Thyroid gland (tissue), 4 donors: Measurements from ENCODE around the gene ATP6V0E2.

Experiments
- CTCF ChIP-seq, 6 experiments: fragments of 200-600 bp in 3 of 6; fragments of 450-650 bp in 3 of 6; sonication (generic) in 3 of 6; IDR thresholded peaks; one replicate each; pipeline ENCODE4 v1.5.1; 2016 to 2019; ENCODE audit warnings: antibody characterized with exemption in 6 of 6, mild to moderate bottlenecking in 2 of 6, inconsistent platforms in 1 of 6, moderate library complexity in 1 of 6
- POLR2A ChIP-seq, 2 donors: fragments of 450-650 bp; IDR thresholded peaks; one replicate each; pipeline ENCODE4 v1.6.1; 2017; ENCODE audit warnings: antibody characterized with exemption in 2 of 2, mild to moderate bottlenecking in 2 of 2, moderate library complexity in 1 of 2

GRCh38 chr7:149828357-149829309, 45.1 kb upstream of the ATP6V0E2 start:
- TF ChIP-seq CTCF (IDR thresholded peaks at IDR 0.05) (no peak), POLR2A (IDR thresholded peaks at IDR 0.05) (no peak)
